ENCODE measurements around the gene TBC1D22A.

DNA sequence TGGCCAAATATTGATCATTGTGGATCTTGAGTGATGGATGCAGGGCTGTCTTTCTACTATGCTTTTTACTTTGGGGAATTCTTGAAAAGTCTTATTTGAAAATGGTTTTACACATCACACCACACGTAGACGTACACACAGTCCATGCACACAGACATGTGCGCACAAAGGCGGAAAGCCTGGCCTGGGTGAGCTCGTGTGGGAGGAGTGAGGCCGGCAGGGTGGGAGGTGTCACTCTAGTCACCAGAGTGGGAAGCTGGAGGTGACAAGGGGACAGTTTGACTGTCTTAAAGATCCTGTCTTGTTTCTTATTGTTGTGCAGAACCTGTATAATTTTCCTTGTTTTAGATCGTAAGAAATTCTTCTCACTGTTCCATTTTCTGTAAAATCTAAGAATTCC, 326.9 kb downstream of the TBC1D22A start:
- no peak for TF ChIP-seq ELF1 (IDR thresholded peaks at IDR 0.05; ENCODE audit: borderline replicate concordance, low read depth)
- TF ChIP-seq, protein P1, sequence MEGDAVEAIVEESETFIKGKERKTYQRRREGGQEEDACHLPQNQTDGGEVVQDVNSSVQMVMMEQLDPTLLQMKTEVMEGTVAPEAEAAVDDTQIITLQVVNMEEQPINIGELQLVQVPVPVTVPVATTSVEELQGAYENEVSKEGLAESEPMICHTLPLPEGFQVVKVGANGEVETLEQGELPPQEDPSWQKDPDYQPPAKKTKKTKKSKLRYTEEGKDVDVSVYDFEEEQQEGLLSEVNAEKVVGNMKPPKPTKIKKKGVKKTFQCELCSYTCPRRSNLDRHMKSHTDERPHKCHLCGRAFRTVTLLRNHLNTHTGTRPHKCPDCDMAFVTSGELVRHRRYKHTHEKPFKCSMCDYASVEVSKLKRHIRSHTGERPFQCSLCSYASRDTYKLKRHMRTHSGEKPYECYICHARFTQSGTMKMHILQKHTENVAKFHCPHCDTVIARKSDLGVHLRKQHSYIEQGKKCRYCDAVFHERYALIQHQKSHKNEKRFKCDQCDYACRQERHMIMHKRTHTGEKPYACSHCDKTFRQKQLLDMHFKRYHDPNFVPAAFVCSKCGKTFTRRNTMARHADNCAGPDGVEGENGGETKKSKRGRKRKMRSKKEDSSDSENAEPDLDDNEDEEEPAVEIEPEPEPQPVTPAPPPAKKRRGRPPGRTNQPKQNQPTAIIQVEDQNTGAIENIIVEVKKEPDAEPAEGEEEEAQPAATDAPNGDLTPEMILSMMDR (IDR thresholded peaks at IDR 0.05 in 2 of 3, conservative IDR thresholded peaks at IDR 0.05 in 1 of 3; ENCODE audit: borderline replicate concordance in 1 of 3, insufficient read depth in 1 of 3, low read depth in 2 of 3, low read length in 2 of 3): no peak
- TF ChIP-seq RAD21 (IDR thresholded peaks at IDR 0.05; ENCODE audit: low read depth): no peak
